Cardiac fibroblast (primary cell): Measurements from ENCODE around the gene ANXA3.
"Not testable (repeated sequence)": the region's sequence is repeated elsewhere in the genome, so short reads cannot be mapped to it uniquely, and the experiment has no call there.

Experiments used
- DNase-seq, 2 donors: peaks; one replicate each; pipeline versions ENCODE4 v3.0.0 to v3.0.0-alpha.2; 2010; ENCODE audit warnings: low read depth in 2 of 2
- H3K4me3 ChIP-seq, 2 donors: replicated peaks in 1 of 2; 1 replicate in 1 of 2; 2 replicates in 1 of 2; pipeline ENCODE4 v1.5.1; 2011; ENCODE audit warnings: low read depth in 2 of 2, low read length in 2 of 2, mild to moderate bottlenecking in 2 of 2, moderate library complexity in 1 of 2
- CTCF ChIP-seq: IDR thresholded peaks from one replicate; pipeline ENCODE4 v1.5.1; 2011; ENCODE audit warnings: low read depth, mild to moderate bottlenecking, low read length, inconsistent platforms

Gene ANXA3

GRCh38 chr4:78534286-78534955, 17.1 kb upstream of the ANXA3 start:
- no peak for DNase-seq
- TF ChIP-seq CTCF, result no peak
- H3K4me3 ChIP-seq, result no peak overlapping the region

GRCh38 chr4:78542373-78542772, 9.2 kb upstream of the ANXA3 start:
- no peak for TF ChIP-seq CTCF
- H3K4me3 ChIP-seq, result no peak overlapping the region
- DNase-seq, result peak; percentile 57 to 82

GRCh38 chr4:78543424-78544125, 8.0 kb upstream of the ANXA3 start:
- no peak for DNase-seq
- H3K4me3 ChIP-seq, result no peak overlapping the region
- no peak for TF ChIP-seq CTCF

GRCh38 chr4:78544678-78545077, 6.9 kb upstream of the ANXA3 start:
- no peak overlapping the region for H3K4me3 ChIP-seq

GRCh38 chr4:78545275-78546246, 6.0 kb upstream of the ANXA3 start:
- no peak for TF ChIP-seq CTCF
- peak; percentile 60 to 64 for DNase-seq
- no peak overlapping the region for H3K4me3 ChIP-seq

More at GRCh38 chr4:78544678-78545077, 6.9 kb upstream of the ANXA3 start:
- no peak for DNase-seq
- no peak for TF ChIP-seq CTCF

GRCh38 chr4:78547899-78548298, 3.7 kb upstream of the ANXA3 start:
- H3K4me3 ChIP-seq, DNase-seq: not testable (repeated sequence)

GRCh38 chr4:78548889-78549288, 2.7 kb upstream of the ANXA3 start:
- not testable (repeated sequence) for DNase-seq

More at GRCh38 chr4:78548889-78549288, 2.7 kb upstream of the ANXA3 start:
- H3K4me3 ChIP-seq, result not testable (repeated sequence)
